ENCODE data around the gene MCF2L. TPM values are rescaled to one million over a fixed set of nuclear protein-coding genes. Genes with fewer than 3 reads are reported as not detected.

The MCF2L gene
- total and polyA plus RNA-seq, 2 experiments from 2014 or later = 4.8 to 25.6 TPM

DNA sequence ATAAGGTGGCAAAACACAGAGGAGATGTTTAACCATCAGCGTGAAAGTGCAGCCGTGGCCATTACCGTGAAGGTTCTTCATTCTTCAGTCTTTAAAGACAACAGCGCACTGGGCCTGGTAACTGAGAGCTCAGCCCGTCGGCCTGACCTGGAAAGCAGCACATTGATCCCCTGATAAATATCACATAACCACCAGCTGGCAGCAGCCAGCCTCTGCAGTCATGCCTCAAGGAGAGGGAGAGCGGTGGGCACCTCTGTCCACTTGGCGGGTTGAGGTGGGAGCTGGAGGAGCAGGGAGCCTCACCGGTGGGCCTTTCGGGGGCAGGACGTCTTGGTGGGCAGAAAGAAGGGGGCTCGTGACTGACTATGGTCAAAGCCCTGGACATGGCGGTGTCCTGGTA, 58.1 kb downstream of the MCF2L start (continued):
- TF ChIP-seq, protein P1, sequence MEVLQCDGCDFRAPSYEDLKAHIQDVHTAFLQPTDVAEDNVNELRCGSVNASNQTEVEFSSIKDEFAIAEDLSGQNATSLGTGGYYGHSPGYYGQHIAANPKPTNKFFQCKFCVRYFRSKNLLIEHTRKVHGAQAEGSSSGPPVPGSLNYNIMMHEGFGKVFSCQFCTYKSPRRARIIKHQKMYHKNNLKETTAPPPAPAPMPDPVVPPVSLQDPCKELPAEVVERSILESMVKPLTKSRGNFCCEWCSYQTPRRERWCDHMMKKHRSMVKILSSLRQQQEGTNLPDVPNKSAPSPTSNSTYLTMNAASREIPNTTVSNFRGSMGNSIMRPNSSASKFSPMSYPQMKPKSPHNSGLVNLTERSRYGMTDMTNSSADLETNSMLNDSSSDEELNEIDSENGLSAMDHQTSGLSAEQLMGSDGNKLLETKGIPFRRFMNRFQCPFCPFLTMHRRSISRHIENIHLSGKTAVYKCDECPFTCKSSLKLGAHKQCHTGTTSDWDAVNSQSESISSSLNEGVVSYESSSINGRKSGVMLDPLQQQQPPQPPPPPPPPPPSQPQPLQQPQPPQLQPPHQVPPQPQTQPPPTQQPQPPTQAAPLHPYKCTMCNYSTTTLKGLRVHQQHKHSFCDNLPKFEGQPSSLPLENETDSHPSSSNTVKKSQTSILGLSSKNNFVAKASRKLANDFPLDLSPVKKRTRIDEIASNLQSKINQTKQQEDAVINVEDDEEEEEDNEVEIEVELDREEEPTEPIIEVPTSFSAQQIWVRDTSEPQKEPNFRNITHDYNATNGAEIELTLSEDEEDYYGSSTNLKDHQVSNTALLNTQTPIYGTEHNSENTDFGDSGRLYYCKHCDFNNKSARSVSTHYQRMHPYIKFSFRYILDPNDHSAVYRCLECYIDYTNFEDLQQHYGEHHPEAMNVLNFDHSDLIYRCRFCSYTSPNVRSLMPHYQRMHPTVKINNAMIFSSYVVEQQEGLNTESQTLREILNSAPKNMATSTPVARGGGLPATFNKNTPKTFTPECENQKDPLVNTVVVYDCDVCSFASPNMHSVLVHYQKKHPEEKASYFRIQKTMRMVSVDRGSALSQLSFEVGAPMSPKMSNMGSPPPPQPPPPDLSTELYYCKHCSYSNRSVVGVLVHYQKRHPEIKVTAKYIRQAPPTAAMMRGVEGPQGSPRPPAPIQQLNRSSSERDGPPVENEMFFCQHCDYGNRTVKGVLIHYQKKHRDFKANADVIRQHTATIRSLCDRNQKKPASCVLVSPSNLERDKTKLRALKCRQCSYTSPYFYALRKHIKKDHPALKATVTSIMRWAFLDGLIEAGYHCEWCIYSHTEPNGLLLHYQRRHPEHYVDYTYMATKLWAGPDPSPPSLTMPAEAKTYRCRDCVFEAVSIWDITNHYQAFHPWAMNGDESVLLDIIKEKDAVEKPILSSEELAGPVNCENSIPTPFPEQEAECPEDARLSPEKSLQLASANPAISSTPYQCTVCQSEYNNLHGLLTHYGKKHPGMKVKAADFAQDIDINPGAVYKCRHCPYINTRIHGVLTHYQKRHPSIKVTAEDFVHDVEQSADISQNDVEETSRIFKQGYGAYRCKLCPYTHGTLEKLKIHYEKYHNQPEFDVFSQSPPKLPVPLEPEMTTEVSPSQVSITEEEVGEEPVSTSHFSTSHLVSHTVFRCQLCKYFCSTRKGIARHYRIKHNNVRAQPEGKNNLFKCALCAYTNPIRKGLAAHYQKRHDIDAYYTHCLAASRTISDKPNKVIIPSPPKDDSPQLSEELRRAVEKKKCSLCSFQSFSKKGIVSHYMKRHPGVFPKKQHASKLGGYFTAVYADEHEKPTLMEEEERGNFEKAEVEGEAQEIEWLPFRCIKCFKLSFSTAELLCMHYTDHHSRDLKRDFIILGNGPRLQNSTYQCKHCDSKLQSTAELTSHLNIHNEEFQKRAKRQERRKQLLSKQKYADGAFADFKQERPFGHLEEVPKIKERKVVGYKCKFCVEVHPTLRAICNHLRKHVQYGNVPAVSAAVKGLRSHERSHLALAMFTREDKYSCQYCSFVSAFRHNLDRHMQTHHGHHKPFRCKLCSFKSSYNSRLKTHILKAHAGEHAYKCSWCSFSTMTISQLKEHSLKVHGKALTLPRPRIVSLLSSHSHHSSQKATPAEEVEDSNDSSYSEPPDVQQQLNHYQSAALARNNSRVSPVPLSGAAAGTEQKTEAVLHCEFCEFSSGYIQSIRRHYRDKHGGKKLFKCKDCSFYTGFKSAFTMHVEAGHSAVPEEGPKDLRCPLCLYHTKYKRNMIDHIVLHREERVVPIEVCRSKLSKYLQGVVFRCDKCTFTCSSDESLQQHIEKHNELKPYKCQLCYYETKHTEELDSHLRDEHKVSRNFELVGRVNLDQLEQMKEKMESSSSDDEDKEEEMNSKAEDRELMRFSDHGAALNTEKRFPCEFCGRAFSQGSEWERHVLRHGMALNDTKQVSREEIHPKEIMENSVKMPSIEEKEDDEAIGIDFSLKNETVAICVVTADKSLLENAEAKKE (CRISPR knock-in tag; IDR thresholded peaks at IDR 0.05) = no peak
- TF ChIP-seq ZNF114 (CRISPR knock-in tag; IDR thresholded peaks at IDR 0.05) = no peak
- no peak for TF ChIP-seq ZNF331 (CRISPR knock-in tag; IDR thresholded peaks at IDR 0.05; ENCODE audit: low read depth)
- TF ChIP-seq CREB1 (CRISPR knock-in tag; IDR thresholded peaks at IDR 0.05; ENCODE audit: low read depth) = no peak
- TF ChIP-seq JUNB (IDR thresholded peaks at IDR 0.05; ENCODE audit: unreplicated experiment) = no peak
- TF ChIP-seq EZH2phosphoT487 (IDR thresholded peaks at IDR 0.05; ENCODE audit: unreplicated experiment) = no peak

DNA sequence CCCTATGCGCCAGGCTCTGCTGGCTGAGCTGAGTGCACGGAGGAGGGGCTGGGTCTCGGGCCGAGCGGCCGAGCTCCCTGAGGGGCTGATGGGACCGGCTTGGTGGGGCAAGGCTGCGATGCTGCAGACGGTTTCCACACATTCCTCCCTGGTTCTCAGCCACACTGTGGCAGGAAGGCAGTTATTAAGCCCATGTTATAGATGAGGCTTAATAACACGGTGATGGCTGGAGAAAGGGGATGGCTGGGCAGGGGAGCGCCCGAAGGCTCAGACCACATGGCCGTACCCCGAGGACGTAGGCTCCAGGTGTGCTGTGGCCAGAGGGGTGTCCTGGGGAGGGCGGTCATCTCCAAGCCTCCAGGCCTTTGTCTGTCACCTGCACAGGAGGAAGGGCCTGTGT, 58.6 kb downstream of the MCF2L start:
- Histone ChIP-seq H3K4me3 (no peak overlapping the region), H4K20me1 (replicated peaks; ENCODE audit: insufficient read depth) (no peaks in the 10 kb centered on the region), H3K27ac (ENCODE audit: low read depth) (no peak overlapping the region), H3K27me3 (ENCODE audit: insufficient read depth) (no peaks in the 10 kb centered on the region), H3K79me2 (replicated peaks; ENCODE audit: insufficient read depth) (no peaks in the 10 kb centered on the region), H2AFZ (no peak overlapping the region), H3K9me2 (ENCODE audit: insufficient read depth) (no peaks in the 10 kb centered on the region), H3F3A (replicated peaks; ENCODE audit: low read depth) (0 out of 2 replicates have a peak, but pooled peaks cover 5% of the 10 kb centered on the region), H3K4me1 (ENCODE audit: insufficient read depth) (peaks cover 6% of the 10 kb centered on the region; the same call in 1 of the 2 replicates), H3K4me2 (no peak overlapping the region), H3K36me3 (ENCODE audit: insufficient read depth) (no peaks in the 10 kb centered on the region)
- DNase-seq (ENCODE audit: low spot score) = no peak
- H3K9me3 Mint-ChIP-seq = peaks cover 9% of the 10 kb centered on the region
- no peak overlapping the region for H3K27ac Mint-ChIP-seq
- H3K4me3 Mint-ChIP-seq = no peak overlapping the region
- ATAC-seq = no peak
- H3K27me3 Mint-ChIP-seq (ENCODE audit: insufficient read depth, low read depth, poor library complexity) = peaks cover 10% of the 10 kb centered on the region
- TF ChIP-seq ZNF331 (CRISPR knock-in tag; IDR thresholded peaks at IDR 0.05; ENCODE audit: low read depth) (no peak), POLR2AphosphoS5 (IDR thresholded peaks at IDR 0.05; ENCODE audit: low read depth) (no peak), ZNF114 (CRISPR knock-in tag; IDR thresholded peaks at IDR 0.05) (no peak), STAT1 (IDR thresholded peaks at IDR 0.05; ENCODE audit: unreplicated experiment) (no peak)
- TF ChIP-seq, protein P2, sequence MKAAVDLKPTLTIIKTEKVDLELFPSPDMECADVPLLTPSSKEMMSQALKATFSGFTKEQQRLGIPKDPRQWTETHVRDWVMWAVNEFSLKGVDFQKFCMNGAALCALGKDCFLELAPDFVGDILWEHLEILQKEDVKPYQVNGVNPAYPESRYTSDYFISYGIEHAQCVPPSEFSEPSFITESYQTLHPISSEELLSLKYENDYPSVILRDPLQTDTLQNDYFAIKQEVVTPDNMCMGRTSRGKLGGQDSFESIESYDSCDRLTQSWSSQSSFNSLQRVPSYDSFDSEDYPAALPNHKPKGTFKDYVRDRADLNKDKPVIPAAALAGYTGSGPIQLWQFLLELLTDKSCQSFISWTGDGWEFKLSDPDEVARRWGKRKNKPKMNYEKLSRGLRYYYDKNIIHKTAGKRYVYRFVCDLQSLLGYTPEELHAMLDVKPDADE (IDR thresholded peaks at IDR 0.05) = no peak
- TF ChIP-seq, protein P3, sequence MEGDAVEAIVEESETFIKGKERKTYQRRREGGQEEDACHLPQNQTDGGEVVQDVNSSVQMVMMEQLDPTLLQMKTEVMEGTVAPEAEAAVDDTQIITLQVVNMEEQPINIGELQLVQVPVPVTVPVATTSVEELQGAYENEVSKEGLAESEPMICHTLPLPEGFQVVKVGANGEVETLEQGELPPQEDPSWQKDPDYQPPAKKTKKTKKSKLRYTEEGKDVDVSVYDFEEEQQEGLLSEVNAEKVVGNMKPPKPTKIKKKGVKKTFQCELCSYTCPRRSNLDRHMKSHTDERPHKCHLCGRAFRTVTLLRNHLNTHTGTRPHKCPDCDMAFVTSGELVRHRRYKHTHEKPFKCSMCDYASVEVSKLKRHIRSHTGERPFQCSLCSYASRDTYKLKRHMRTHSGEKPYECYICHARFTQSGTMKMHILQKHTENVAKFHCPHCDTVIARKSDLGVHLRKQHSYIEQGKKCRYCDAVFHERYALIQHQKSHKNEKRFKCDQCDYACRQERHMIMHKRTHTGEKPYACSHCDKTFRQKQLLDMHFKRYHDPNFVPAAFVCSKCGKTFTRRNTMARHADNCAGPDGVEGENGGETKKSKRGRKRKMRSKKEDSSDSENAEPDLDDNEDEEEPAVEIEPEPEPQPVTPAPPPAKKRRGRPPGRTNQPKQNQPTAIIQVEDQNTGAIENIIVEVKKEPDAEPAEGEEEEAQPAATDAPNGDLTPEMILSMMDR (conservative IDR thresholded peaks at IDR 0.05; ENCODE audit: low read depth in 2 of 2) = no peak
- peaks cover 8% of the 10 kb centered on the region for H3K36me3 Mint-ChIP-seq (ENCODE audit: low read depth)
- peaks cover 13% of the 10 kb centered on the region for H3K4me1 Mint-ChIP-seq
